GM12872 (cell line): ENCODE measurements around the gene ST3GAL6.

ENCODE experiments used
- CTCF ChIP-seq: IDR thresholded peaks from 3 replicates; pipeline ENCODE4 v1.5.1; 2011; ENCODE audit warnings: low read depth, mild to moderate bottlenecking, low read length, moderate library complexity; ENCODE audit not compliant: insufficient read depth

ST3GAL6 gene

GRCh38 chr3:98750276-98750919, 12.7 kb upstream of the ST3GAL6 start:
- no peak for TF ChIP-seq CTCF

- no peak for TF ChIP-seq CTCF
Measured at GRCh38 chr3:98754483-98754882, 8.7 kb upstream of the ST3GAL6 start.

GRCh38 chr3:98755601-98756000, 7.5 kb upstream of the ST3GAL6 start:
- no peak for TF ChIP-seq CTCF

- no peak for TF ChIP-seq CTCF
Measured at GRCh38 chr3:98759629-98760028, 3.5 kb upstream of the ST3GAL6 start.

GRCh38 chr3:98761643-98762229, 1.4 kb upstream of the ST3GAL6 start:
- no peak for TF ChIP-seq CTCF

- no peak for TF ChIP-seq CTCF
Measured at GRCh38 chr3:98763819-98764418, 779 bp downstream of the ST3GAL6 start.

GRCh38 chr3:98764472-98764884, 1.3 kb downstream of the ST3GAL6 start:
- no peak for TF ChIP-seq CTCF
